ENCODE measurements around the gene ABCC6.

DNA sequence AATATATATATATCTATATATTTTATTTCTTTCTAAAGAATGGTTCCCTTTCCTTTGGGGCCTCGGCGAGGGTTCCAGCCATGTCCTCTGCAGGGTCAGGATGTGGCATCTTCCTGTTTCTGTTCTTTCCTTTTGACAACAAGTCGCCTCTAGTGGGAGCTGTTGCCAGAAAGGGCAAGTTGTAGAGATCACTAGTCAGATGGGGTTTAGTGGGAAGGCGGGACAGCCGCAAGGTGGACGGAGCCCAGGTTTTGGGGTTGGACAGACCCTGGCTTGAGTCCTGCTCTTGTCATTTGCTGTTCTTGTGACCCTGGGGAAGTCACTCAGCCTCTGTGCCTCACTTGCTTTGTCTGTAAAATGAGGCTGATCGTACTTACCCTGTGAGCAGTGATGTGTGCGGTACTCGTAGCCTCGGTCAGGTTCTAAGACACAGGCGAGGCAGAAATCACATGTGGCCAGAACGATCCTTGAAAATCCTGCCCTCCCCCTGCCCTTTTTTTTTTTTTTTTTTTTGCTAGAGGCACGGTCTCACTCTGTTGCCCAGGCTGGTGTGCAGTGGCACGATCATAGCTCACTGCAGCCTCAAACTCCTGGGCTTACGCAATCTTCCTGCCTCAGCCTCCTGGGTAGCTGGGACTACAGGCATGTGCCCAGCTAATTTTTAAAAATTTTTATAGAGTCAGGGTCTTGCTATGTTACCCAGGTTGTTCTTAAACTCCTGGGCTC, 80.1 kb downstream of the ABCC6 start:
- TF ChIP-seq, protein P1, sequence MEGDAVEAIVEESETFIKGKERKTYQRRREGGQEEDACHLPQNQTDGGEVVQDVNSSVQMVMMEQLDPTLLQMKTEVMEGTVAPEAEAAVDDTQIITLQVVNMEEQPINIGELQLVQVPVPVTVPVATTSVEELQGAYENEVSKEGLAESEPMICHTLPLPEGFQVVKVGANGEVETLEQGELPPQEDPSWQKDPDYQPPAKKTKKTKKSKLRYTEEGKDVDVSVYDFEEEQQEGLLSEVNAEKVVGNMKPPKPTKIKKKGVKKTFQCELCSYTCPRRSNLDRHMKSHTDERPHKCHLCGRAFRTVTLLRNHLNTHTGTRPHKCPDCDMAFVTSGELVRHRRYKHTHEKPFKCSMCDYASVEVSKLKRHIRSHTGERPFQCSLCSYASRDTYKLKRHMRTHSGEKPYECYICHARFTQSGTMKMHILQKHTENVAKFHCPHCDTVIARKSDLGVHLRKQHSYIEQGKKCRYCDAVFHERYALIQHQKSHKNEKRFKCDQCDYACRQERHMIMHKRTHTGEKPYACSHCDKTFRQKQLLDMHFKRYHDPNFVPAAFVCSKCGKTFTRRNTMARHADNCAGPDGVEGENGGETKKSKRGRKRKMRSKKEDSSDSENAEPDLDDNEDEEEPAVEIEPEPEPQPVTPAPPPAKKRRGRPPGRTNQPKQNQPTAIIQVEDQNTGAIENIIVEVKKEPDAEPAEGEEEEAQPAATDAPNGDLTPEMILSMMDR (tag by site-specific recombination; IDR thresholded peaks at IDR 0.05): no peak; the same call in 1 of the 2 replicates
- no peak for TF ChIP-seq SALL2 (tag by site-specific recombination; IDR thresholded peaks at IDR 0.05; ENCODE audit: borderline replicate concordance)
- TF ChIP-seq ZNF707 (tag by site-specific recombination; IDR thresholded peaks at IDR 0.05): no peak
- no peak for TF ChIP-seq ZBTB7A (tag by site-specific recombination; IDR thresholded peaks at IDR 0.05; ENCODE audit: low read depth)
- TF ChIP-seq ELK4 (IDR thresholded peaks at IDR 0.05; ENCODE audit: borderline replicate concordance, low read depth, low read length): no peak
- no peak for TF ChIP-seq ZNF174 (tag by site-specific recombination; IDR thresholded peaks at IDR 0.05)
- TF ChIP-seq ZNF114 (tag by site-specific recombination; IDR thresholded peaks at IDR 0.05): no peak
- TF ChIP-seq, protein P2, sequence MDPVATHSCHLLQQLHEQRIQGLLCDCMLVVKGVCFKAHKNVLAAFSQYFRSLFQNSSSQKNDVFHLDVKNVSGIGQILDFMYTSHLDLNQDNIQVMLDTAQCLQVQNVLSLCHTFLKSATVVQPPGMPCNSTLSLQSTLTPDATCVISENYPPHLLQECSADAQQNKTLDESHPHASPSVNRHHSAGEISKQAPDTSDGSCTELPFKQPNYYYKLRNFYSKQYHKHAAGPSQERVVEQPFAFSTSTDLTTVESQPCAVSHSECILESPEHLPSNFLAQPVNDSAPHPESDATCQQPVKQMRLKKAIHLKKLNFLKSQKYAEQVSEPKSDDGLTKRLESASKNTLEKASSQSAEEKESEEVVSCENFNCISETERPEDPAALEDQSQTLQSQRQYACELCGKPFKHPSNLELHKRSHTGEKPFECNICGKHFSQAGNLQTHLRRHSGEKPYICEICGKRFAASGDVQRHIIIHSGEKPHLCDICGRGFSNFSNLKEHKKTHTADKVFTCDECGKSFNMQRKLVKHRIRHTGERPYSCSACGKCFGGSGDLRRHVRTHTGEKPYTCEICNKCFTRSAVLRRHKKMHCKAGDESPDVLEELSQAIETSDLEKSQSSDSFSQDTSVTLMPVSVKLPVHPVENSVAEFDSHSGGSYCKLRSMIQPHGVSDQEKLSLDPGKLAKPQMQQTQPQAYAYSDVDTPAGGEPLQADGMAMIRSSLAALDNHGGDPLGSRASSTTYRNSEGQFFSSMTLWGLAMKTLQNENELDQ (tag by site-specific recombination; IDR thresholded peaks at IDR 0.05; ENCODE audit: low read depth): no peak
- TF ChIP-seq ZNF701 (tag by site-specific recombination; IDR thresholded peaks at IDR 0.05): no peak
- TF ChIP-seq BCL11A (tag by site-specific recombination; IDR thresholded peaks at IDR 0.05; ENCODE audit: low read depth): no peak
- no peak for TF ChIP-seq ZNF660 (tag by site-specific recombination; IDR thresholded peaks at IDR 0.05)
- no peak for TF ChIP-seq ZNF169 (tag by site-specific recombination; IDR thresholded peaks at IDR 0.05)
- no peak for TF ChIP-seq PBX3 (CRISPR knock-in tag; IDR thresholded peaks at IDR 0.05)
- no peak for TF ChIP-seq ZNF654 (tag by site-specific recombination; IDR thresholded peaks at IDR 0.05; ENCODE audit: low read depth)
